HCT116 (cell line): ENCODE measurements around the gene COG8.

Source experiments
- JUND ChIP-seq: IDR thresholded peaks from 2 replicates; pipeline ENCODE4 v1.6.1; 2012
- POLR2A ChIP-seq: IDR thresholded peaks from 2 replicates; pipeline ENCODE4 v1.7.0; 2011; ENCODE audit warnings: borderline replicate concordance; ENCODE audit not compliant: insufficient read depth, insufficient read length; ENCODE audit errors: extremely low read depth
- TCF7L2 ChIP-seq: IDR thresholded peaks from 2 replicates; pipeline ENCODE4 v1.7.0; 2011; ENCODE audit warnings: borderline replicate concordance, inconsistent platforms; ENCODE audit not compliant: insufficient read depth, insufficient read length; ENCODE audit errors: extremely low read depth
- TF ChIP-seq, protein P1 (sequence below), 3 experiments: fragments of 200-600 bp in 1 of 3; sonication (generic) in 1 of 3; IDR thresholded peaks in 2 of 3; conservative IDR thresholded peaks in 1 of 3; 2 replicates each; pipeline ENCODE4 v1.5.1; 2012 to 2017; ENCODE audit warnings: low read depth in 2 of 3, low read length in 2 of 3, antibody characterized with exemption in 1 of 3, borderline replicate concordance in 1 of 3, control low read depth in 1 of 3, mild to moderate bottlenecking in 1 of 3, mixed read lengths in 1 of 3, mixed run types in 1 of 3, moderate library complexity in 1 of 3; ENCODE audit not compliant: insufficient read depth in 1 of 3
- TF ChIP-seq, protein P2 (sequence below): IDR thresholded peaks from 2 replicates; pipeline ENCODE4 v1.6.1; 2011; ENCODE audit warnings: mild to moderate bottlenecking, low read length, moderate library complexity; ENCODE audit not compliant: insufficient replicate concordance; ENCODE audit errors: extremely low read depth

DNA sequence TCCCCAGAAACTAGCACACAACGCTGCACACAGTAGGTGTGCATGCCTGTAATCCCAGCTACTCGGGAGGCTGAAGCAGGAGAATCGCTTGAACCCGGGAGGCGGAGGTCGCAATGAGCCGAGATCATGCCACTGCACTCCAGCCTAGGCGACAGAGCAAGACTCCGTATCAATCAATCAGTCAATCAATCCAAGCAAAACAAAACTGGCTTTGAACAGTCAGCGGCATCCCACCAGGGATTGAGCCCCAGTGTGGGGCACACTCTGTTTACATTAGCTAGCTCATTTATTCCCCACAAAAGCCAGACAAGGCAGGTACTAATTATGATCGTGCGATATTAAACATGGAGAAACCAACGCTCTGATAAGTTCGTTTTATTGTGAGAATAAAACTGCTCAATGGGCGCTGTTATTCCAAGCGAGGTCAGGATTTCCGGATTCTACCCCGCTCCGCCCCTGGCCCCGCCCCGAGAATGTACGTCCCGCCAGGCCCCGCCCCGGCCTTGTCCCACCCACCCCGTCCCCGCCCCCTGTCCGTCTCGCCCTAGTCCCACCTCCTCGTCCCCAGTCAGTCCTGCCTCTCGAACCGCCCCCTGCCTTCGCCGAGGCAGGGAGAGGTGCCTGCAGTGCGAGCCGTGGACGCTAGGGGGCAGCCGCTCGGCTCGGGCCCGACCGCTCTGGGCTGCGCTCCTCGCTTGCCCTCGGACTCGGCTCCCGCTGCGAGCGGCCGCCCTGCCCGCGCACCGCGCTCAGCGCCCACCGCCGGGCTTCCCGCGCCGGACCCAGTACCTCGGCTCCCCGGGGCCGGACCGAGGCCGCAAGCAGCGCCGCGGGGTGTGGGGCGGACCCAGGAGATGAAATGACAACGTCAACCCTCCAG, 28.5 kb downstream of the COG8 start, which contains the start of gene VPS4A:
- TF ChIP-seq, protein P1, sequence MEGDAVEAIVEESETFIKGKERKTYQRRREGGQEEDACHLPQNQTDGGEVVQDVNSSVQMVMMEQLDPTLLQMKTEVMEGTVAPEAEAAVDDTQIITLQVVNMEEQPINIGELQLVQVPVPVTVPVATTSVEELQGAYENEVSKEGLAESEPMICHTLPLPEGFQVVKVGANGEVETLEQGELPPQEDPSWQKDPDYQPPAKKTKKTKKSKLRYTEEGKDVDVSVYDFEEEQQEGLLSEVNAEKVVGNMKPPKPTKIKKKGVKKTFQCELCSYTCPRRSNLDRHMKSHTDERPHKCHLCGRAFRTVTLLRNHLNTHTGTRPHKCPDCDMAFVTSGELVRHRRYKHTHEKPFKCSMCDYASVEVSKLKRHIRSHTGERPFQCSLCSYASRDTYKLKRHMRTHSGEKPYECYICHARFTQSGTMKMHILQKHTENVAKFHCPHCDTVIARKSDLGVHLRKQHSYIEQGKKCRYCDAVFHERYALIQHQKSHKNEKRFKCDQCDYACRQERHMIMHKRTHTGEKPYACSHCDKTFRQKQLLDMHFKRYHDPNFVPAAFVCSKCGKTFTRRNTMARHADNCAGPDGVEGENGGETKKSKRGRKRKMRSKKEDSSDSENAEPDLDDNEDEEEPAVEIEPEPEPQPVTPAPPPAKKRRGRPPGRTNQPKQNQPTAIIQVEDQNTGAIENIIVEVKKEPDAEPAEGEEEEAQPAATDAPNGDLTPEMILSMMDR (IDR thresholded peaks at IDR 0.05 in 2 of 3, conservative IDR thresholded peaks at IDR 0.05 in 1 of 3; ENCODE audit: borderline replicate concordance in 1 of 3, insufficient read depth in 1 of 3, low read depth in 2 of 3, low read length in 2 of 3): peak; percentile 58 to 87 (median 65)
- TF ChIP-seq, protein P2, sequence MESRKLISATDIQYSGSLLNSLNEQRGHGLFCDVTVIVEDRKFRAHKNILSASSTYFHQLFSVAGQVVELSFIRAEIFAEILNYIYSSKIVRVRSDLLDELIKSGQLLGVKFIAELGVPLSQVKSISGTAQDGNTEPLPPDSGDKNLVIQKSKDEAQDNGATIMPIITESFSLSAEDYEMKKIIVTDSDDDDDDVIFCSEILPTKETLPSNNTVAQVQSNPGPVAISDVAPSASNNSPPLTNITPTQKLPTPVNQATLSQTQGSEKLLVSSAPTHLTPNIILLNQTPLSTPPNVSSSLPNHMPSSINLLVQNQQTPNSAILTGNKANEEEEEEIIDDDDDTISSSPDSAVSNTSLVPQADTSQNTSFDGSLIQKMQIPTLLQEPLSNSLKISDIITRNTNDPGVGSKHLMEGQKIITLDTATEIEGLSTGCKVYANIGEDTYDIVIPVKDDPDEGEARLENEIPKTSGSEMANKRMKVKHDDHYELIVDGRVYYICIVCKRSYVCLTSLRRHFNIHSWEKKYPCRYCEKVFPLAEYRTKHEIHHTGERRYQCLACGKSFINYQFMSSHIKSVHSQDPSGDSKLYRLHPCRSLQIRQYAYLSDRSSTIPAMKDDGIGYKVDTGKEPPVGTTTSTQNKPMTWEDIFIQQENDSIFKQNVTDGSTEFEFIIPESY: peak; percentile 9
- no peak for TF ChIP-seq TCF7L2
- peak; percentile 53 for TF ChIP-seq POLR2A
- TF ChIP-seq JUND: no peak
